A549 treated with RU486 at 1 μM for 4 hours (cell line): ENCODE results near the gene IGLL5. TPM values are rescaled to one million over a fixed set of nuclear protein-coding genes. Genes with fewer than 3 reads are reported as not detected.

Source experiments
- total RNA-seq: library from RNA; stranded (reverse); fragments of 200-300 nt; extraction: Qiagen RNA extraction; gene quantifications from 5 replicates; pipeline ENCODE4 v1.2.3, GENCODE V29; 2022; ENCODE audit warnings: low read depth

Gene IGLL5
- not detected in 5 replicates for total RNA-seq

DNA sequence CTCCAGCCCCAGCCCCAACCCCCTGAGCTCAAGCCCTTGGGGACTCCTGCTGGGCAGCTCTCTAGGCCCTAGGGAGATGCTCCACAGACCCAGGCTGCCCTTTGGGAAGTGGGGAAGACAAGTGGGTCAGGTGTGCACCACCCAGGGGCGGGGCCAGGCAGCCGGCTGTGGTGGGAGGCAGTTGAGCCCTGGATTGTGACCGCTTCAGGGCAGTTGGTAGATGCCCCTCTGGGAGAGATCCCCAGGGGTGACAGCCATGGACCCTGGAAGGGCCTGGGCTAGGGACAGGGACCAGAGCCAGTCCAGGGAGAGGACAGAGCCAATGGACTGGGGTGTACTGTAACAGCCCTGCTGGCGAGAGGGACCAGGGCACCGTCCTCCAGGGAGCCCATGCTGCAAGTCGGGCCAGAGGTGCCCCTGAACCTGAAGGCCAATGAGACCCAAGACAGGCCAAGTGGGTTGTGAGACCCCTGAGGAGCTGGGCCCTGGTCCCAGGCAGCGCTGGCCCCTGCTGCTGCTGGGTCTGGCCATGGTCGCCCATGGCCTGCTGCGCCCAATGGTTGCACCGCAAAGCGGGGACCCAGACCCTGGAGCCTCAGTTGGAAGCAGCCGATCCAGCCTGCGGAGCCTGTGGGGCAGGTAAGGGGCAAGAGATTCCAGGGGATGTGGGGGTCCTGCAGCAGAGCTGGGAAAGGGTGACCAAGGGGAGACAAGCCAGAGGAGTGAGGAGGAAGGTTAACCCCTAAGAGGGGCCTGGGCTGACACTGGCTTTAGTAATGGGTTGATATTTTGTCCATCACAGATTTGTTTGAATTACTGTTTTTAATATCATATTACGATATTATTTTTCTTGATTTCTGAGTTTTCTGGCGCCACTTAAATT lies at the start of gene IGLL5:
Gene IGLL5 (plus strand): TSS at position 196 of the 883 bp plus-strand sequence. CDS start 238 bp downstream, at position 434.

Other genes starting within 250 kb of the IGLL5 start
- not detected in 5 replicates for gene GGTLC2, start 243.2 kb upstream of the IGLL5 start, total RNA-seq
- 2.2 to 3.2 TPM (median 2.5 TPM) in 5 replicates for gene GNAZ, start 182.7 kb downstream of the IGLL5 start, total RNA-seq